IPS-18c (cell line): ENCODE measurements around the gene ASPG.
"Not testable (repeated sequence)": the region's sequence is repeated elsewhere in the genome, so short reads cannot be mapped to it uniquely, and the experiment has no call there.

Experiments used
- H3K4me3 ChIP-seq: 2 replicates; pipeline ENCODE4 v1.7.0; 2013; ENCODE audit warnings: low read depth, mild to moderate bottlenecking, low read length, moderate library complexity; ENCODE audit not compliant: insufficient read depth
- H3K9me3 ChIP-seq: one replicate; pipeline ENCODE4 v1.6.1; 2013; ENCODE audit warnings: mild to moderate bottlenecking, low read length, moderate library complexity; ENCODE audit not compliant: control insufficient read depth, insufficient read depth

ASPG gene

GRCh38 chr14:104144453-104144790, 58.9 kb downstream of the ASPG start:
- Histone ChIP-seq H3K4me3 (no peak overlapping the region), H3K9me3 (peaks cover 3% of the 10 kb centered on the region)

GRCh38 chr14:104144911-104145825, 59.7 kb downstream of the ASPG start:
- Histone ChIP-seq H3K9me3 (peaks cover 3% of the 10 kb centered on the region), H3K4me3 (no peak overlapping the region)

- H3K4me3 ChIP-seq: no peak overlapping the region
- peaks cover 3% of the 10 kb centered on the region for H3K9me3 ChIP-seq
Measured at GRCh38 chr14:104145826-104146601, 60.5 kb downstream of the ASPG start.

- Histone ChIP-seq H3K4me3 (no peak overlapping the region), H3K9me3 (peaks cover 3% of the 10 kb centered on the region)
Measured at GRCh38 chr14:104146651-104147345, 61.3 kb downstream of the ASPG start.

GRCh38 chr14:104147346-104148125, 62.0 kb downstream of the ASPG start:
- Histone ChIP-seq H3K9me3 (no peaks in the 10 kb centered on the region), H3K4me3 (no peak overlapping the region)

GRCh38 chr14:104148433-104149277, 63.2 kb downstream of the ASPG start:
- Histone ChIP-seq H3K4me3 (no peak overlapping the region), H3K9me3 (no peaks in the 10 kb centered on the region)

GRCh38 chr14:104149278-104149595, 63.7 kb downstream of the ASPG start:
- Histone ChIP-seq H3K9me3 (no peaks in the 10 kb centered on the region), H3K4me3 (0 out of 2 replicates have a peak overlapping the region, but pooled peaks have one; percentile 31)

- 0 out of 2 replicates have a peak overlapping the region, but pooled peaks have one; percentile 31 for H3K4me3 ChIP-seq
- no peaks in the 10 kb centered on the region for H3K9me3 ChIP-seq
Measured at GRCh38 chr14:104149617-104150135, 64.2 kb downstream of the ASPG start.

- Histone ChIP-seq H3K4me3 (peak overlapping the region; percentile 4; the same call in 1 of the 2 replicates), H3K9me3 (no peaks in the 10 kb centered on the region)
Measured at GRCh38 chr14:104150136-104151025, 64.9 kb downstream of the ASPG start.

- no peak overlapping the region for H3K4me3 ChIP-seq
- H3K9me3 ChIP-seq: no peaks in the 10 kb centered on the region
Measured at GRCh38 chr14:104151026-104151381, 65.5 kb downstream of the ASPG start.

GRCh38 chr14:104151566-104152245, 66.2 kb downstream of the ASPG start:
- no peaks in the 10 kb centered on the region for H3K9me3 ChIP-seq

GRCh38 chr14:104152246-104152575, 66.7 kb downstream of the ASPG start:
- Histone ChIP-seq H3K9me3 (no peaks in the 10 kb centered on the region), H3K4me3 (no peak overlapping the region)

More at GRCh38 chr14:104151566-104152245, 66.2 kb downstream of the ASPG start:
- H3K4me3 ChIP-seq: no peak overlapping the region

- H3K4me3 ChIP-seq: no peak overlapping the region
- no peaks in the 10 kb centered on the region for H3K9me3 ChIP-seq
Measured at GRCh38 chr14:104152686-104153393, 67.3 kb downstream of the ASPG start.

GRCh38 chr14:104153394-104153755, 67.9 kb downstream of the ASPG start:
- not testable (repeated sequence) for H3K9me3 ChIP-seq

More at GRCh38 chr14:104153394-104153755, 67.9 kb downstream of the ASPG start:
- H3K4me3 ChIP-seq: not testable (repeated sequence)
